Activated CD8-positive, alpha-beta memory T cell treated with anti-CD3 and anti-CD28 coated beads, Interleukin-2, amount 10 ng/mL, durations not matched to agents 7 days and 5 days (primary cell): Measurements from ENCODE around the gene ROR1. TPM values are rescaled to one million over a fixed set of nuclear protein-coding genes. Genes with fewer than 3 reads are reported as not detected.
A peak's percentile ranks its signal among the peaks of the same experiment; 100 is the strongest.
"Not testable (repeated sequence)": the region's sequence is repeated elsewhere in the genome, so short reads cannot be mapped to it uniquely, and the experiment has no call there.

Experiments used
- ATAC-seq: fragments of 150-1000 bp; cut with Tn5 transposase; one replicate; pipeline ENCODE4 v1.10.0; 2021; ENCODE audit warnings: moderate library complexity
- CTCF ChIA-PET: fragments of 350-600 bp; sonication (Branson Sonifier 250); formaldehyde crosslinking; loops from one replicate; lab custom pipeline; 2021; ENCODE audit warnings: antibody characterized with exemption; lab: Charles Lee
- DNase-seq: peaks from one replicate; pipeline ENCODE4 v3.0.0-alpha.2; 2020
- H3K27ac Mint-ChIP-seq: one replicate; pipeline ENCODE4 v1.8.0; 2021; ENCODE audit warnings: mild to moderate bottlenecking, mixed read lengths
- H3K27me3 Mint-ChIP-seq: one replicate; pipeline ENCODE4 v1.8.0; 2021; ENCODE audit warnings: mixed read lengths
- H3K36me3 Mint-ChIP-seq: one replicate; pipeline ENCODE4 v1.8.0; 2021; ENCODE audit warnings: mild to moderate bottlenecking, mixed read lengths
- H3K4me1 Mint-ChIP-seq: one replicate; pipeline ENCODE4 v1.8.0; 2021; ENCODE audit warnings: mixed read lengths
- H3K4me3 Mint-ChIP-seq: one replicate; pipeline ENCODE4 v1.8.0; 2021; ENCODE audit warnings: mild to moderate bottlenecking, moderate library complexity, mixed read lengths
- H3K9me3 Mint-ChIP-seq: one replicate; pipeline ENCODE4 v1.8.0; 2022; ENCODE audit warnings: low read depth, mixed read lengths
- total RNA-seq, 2 experiments: library from RNA; stranded (reverse); gene quantifications; one replicate each; pipeline ENCODE4 v1.2.3, GENCODE V29; 2021

The ROR1 gene
- total RNA-seq, 2 experiments from 2014 or later: not detected

- Mint-ChIP-seq H3K27me3 (peaks cover 23% of the 10 kb centered on the region), H3K4me1 (no peaks in the 10 kb centered on the region), H3K4me3 (no peak overlapping the region), H3K27ac (no peak overlapping the region), H3K36me3 (no peaks in the 10 kb centered on the region), H3K9me3 (no peaks in the 10 kb centered on the region)
- CTCF ChIA-PET: no interaction called here
- no peak for ATAC-seq
- no peak for DNase-seq
These were observed 435.4 kb downstream of the ROR1 start for GRCh38 chr1:64209221-64209620.

GRCh38 chr1:64212031-64212430 is 438.2 kb downstream of the ROR1 start:
- no peak overlapping the region for H3K27ac Mint-ChIP-seq
- CTCF ChIA-PET: no interaction called here
- no peaks in the 10 kb centered on the region for H3K9me3 Mint-ChIP-seq
- DNase-seq (no peak), ATAC-seq (no peak)
- peaks cover 27% of the 10 kb centered on the region for H3K27me3 Mint-ChIP-seq
- no peaks in the 10 kb centered on the region for H3K36me3 Mint-ChIP-seq
- H3K4me3 Mint-ChIP-seq: no peak overlapping the region
- H3K4me1 Mint-ChIP-seq: no peaks in the 10 kb centered on the region

GRCh38 chr1:64215576-64215975 is 441.8 kb downstream of the ROR1 start:
- Mint-ChIP-seq H3K27me3 (peaks cover 38% of the 10 kb centered on the region), H3K27ac (no peak overlapping the region), H3K36me3 (no peaks in the 10 kb centered on the region), H3K9me3 (no peaks in the 10 kb centered on the region), H3K4me1 (no peaks in the 10 kb centered on the region), H3K4me3 (no peak overlapping the region)
- no peak for ATAC-seq
- no peak for DNase-seq
- CTCF ChIA-PET: interaction anchor here (1.0 kb wide), 1 partner anchor 31 kb away, joined by 3 read pairs; no protein-coding TSS in a partner anchor

GRCh38 chr1:64220241-64220640 is 446.4 kb downstream of the ROR1 start:
- Mint-ChIP-seq H3K36me3 (no peaks in the 10 kb centered on the region), H3K4me3 (no peak overlapping the region), H3K4me1 (peaks cover 8% of the 10 kb centered on the region), H3K27ac (no peak overlapping the region), H3K27me3 (peaks cover 44% of the 10 kb centered on the region), H3K9me3 (no peaks in the 10 kb centered on the region)
- CTCF ChIA-PET: no interaction called here
- DNase-seq (no peak), ATAC-seq (no peak)

GRCh38 chr1:64223329-64224151 is 449.7 kb downstream of the ROR1 start:
- CTCF ChIA-PET: interaction anchor here (0.6 kb wide), 1 partner anchor 992 kb away, joined by 3 read pairs; no protein-coding TSS in a partner anchor
- Mint-ChIP-seq H3K4me3 (no peak overlapping the region), H3K36me3 (no peaks in the 10 kb centered on the region), H3K27me3 (peaks cover 42% of the 10 kb centered on the region), H3K9me3 (no peaks in the 10 kb centered on the region), H3K4me1 (peaks cover 8% of the 10 kb centered on the region), H3K27ac (no peak overlapping the region)
- no peak for DNase-seq
- peak; percentile 39 for ATAC-seq

- H3K36me3 Mint-ChIP-seq, H3K9me3 Mint-ChIP-seq, DNase-seq, H3K27ac Mint-ChIP-seq, H3K4me3 Mint-ChIP-seq, H3K4me1 Mint-ChIP-seq, ATAC-seq: not testable (repeated sequence)
- peaks cover 40% of the 10 kb centered on the region for H3K27me3 Mint-ChIP-seq
- CTCF ChIA-PET: interaction anchor here (0.6 kb wide), 1 partner anchor 991 kb away, joined by 3 read pairs; no protein-coding TSS in a partner anchor
These were observed 450.4 kb downstream of the ROR1 start for GRCh38 chr1:64224236-64224635.

GRCh38 chr1:64228167-64228957 is 454.5 kb downstream of the ROR1 start:
- Mint-ChIP-seq H3K36me3 (no peaks in the 10 kb centered on the region), H3K27ac (no peak overlapping the region), H3K4me3 (no peak overlapping the region), H3K4me1 (peaks cover 6% of the 10 kb centered on the region), H3K27me3 (peaks cover 35% of the 10 kb centered on the region), H3K9me3 (no peaks in the 10 kb centered on the region)
- ATAC-seq: no peak
- CTCF ChIA-PET: interaction anchor here (0.9 kb wide), 1 partner anchor 15 kb away, joined by 3 read pairs; no protein-coding TSS in a partner anchor
- no peak for DNase-seq

GRCh38 chr1:64229307-64229706 is 455.5 kb downstream of the ROR1 start:
- H3K27ac Mint-ChIP-seq: no peak overlapping the region
- no peaks in the 10 kb centered on the region for H3K4me1 Mint-ChIP-seq
- DNase-seq (no peak), ATAC-seq (no peak)
- CTCF ChIA-PET: interaction anchor here (0.5 kb wide), 1 partner anchor 1341 kb away, joined by 3 read pairs; no protein-coding TSS in a partner anchor
- H3K9me3 Mint-ChIP-seq: no peaks in the 10 kb centered on the region
- H3K4me3 Mint-ChIP-seq: no peak overlapping the region
- H3K36me3 Mint-ChIP-seq: no peaks in the 10 kb centered on the region
- peaks cover 42% of the 10 kb centered on the region for H3K27me3 Mint-ChIP-seq

Other genes with a start within 250 kb of the ROR1 start
- 10 to 100 TPM; 31.5 to 32.8 TPM for gene PGM1, start 180.6 kb upstream of the ROR1 start, total RNA-seq